MCF 10A (cell line): Measurements from ENCODE around the gene EIF6. TPM values are rescaled to one million over a fixed set of nuclear protein-coding genes. Genes with fewer than 3 reads are reported as not detected.
A peak's percentile ranks its signal among the peaks of the same experiment; 100 is the strongest.

Source experiments
- Bru-seq: library from RNA; stranded (reverse); fragments of 400-500 nt; gene quantifications from one replicate; lab custom pipeline; 2021; lab: Mats Ljungman, UMichigan
- BruChase-seq, 2 experiments: library from RNA; stranded (reverse); fragments of 400-500 nt; gene quantifications; one replicate each; lab custom pipeline; 2021; lab: Mats Ljungman, UMichigan
- BruUV-seq: library from RNA; stranded (reverse); fragments of 400-500 nt; replicated peaks from 2 replicates; lab custom pipeline; 2021; lab: Mats Ljungman, UMichigan
- CTCF ChIA-PET: fragments of 300-600 bp; sonication (Branson Sonifier 250); formaldehyde crosslinking; extraction: SDS; loops from one replicate; lab custom pipeline; 2021; ENCODE audit warnings: antibody characterized with exemption, inconsistent platforms; lab: Yijun Ruan, JAX
- POLR2A ChIA-PET: fragments of 300-600, 350-650 bp; sonication (Branson Sonifier 250); formaldehyde crosslinking; extraction: SDS; loops from one replicate; lab custom pipeline; 2020; ENCODE audit warnings: antibody characterized with exemption, inconsistent platforms; lab: Yijun Ruan, JAX
- DNase-seq: peaks from one replicate; pipeline ENCODE4 v3.0.0-alpha.2; 2018; ENCODE audit not compliant: unreplicated experiment
- H3K27ac Mint-ChIP-seq: one replicate; pipeline ENCODE4 v1.8.0; 2022; ENCODE audit warnings: mild to moderate bottlenecking, low read depth, mixed read lengths; ENCODE audit not compliant: unreplicated experiment
- H3K27me3 Mint-ChIP-seq: one replicate; pipeline ENCODE4 v1.8.0; 2022; ENCODE audit warnings: mixed read lengths; ENCODE audit not compliant: insufficient read depth, unreplicated experiment
- H3K36me3 Mint-ChIP-seq: one replicate; pipeline ENCODE4 v1.8.0; 2022; ENCODE audit warnings: mild to moderate bottlenecking, moderate library complexity, mixed read lengths; ENCODE audit not compliant: insufficient read depth, unreplicated experiment
- H3K4me1 Mint-ChIP-seq: one replicate; pipeline ENCODE4 v1.8.0; 2022; ENCODE audit warnings: mixed read lengths; ENCODE audit not compliant: insufficient read depth, unreplicated experiment
- H3K4me3 Mint-ChIP-seq: one replicate; pipeline ENCODE4 v1.8.0; 2022; ENCODE audit warnings: mild to moderate bottlenecking, moderate library complexity, mixed read lengths; ENCODE audit not compliant: unreplicated experiment
- H3K9me3 Mint-ChIP-seq: one replicate; pipeline ENCODE4 v1.8.0; 2022; ENCODE audit warnings: mixed read lengths; ENCODE audit not compliant: unreplicated experiment
- CTCF ChIP-seq: fragments of 200-600 bp; IDR thresholded peaks from one replicate; pipeline ENCODE4 v1.8.0; 2022; ENCODE audit warnings: antibody characterized with exemption, mild to moderate bottlenecking; ENCODE audit not compliant: unreplicated experiment
- intact Hi-C: fragments of 100-400 bp; cut with micrococcal nuclease; formaldehyde crosslinking; loops from 2 replicates; pipeline ENCODE4 v1.14.1; 2022
- long read RNA-seq: library from polyadenylated mRNA; stranded (forward); transcript quantifications from one replicate; pipeline ENCODE4 v2.0.0, GENCODE V29; 2022
- total RNA-seq: library from RNA; stranded (reverse); gene quantifications from 2 replicates; pipeline ENCODE4 v1.2.3, GENCODE V29; 2022

EIF6 gene
- total RNA-seq (322 and 354 TPM in 2 replicates), Bru-seq, nascent RNA (percentile 90 among the genes with signal in this experiment), BruChase-seq, experiment 1, labeled RNA remaining after a 6-hour chase (percentile 94 among the genes with signal in this experiment), BruChase-seq, experiment 2, labeled RNA remaining after a 2-hour chase (percentile 87 among the genes with signal in this experiment)
- long read RNA-seq, transcript EIF6-201 (6 exons, 1,252 nt), result minor isoform, 90 of 732 reads
- long read RNA-seq, transcript EIF6-203 (7 exons, 1,289 nt), result major isoform, 551 of 732 reads
- long read RNA-seq, transcript EIF6-206 (6 exons, 932 nt), result minor isoform, 32 of 732 reads
- long read RNA-seq, transcript EIF6-202 (5 exons, 1,017 nt), result minor isoform, 6 of 732 reads
- long read RNA-seq, partial matches to known transcripts, result 28 of 732 reads
- long read RNA-seq, other reads (novel, unspliced or antisense), result 25 of 732 reads

- Mint-ChIP-seq H3K27ac (peak within 1 kb of the TSS; percentile 90), H3K9me3 (no peaks in the 10 kb centered on the region), H3K4me3 (peak within 1 kb of the TSS; percentile 89), H3K4me1 (peaks cover 25% of the 10 kb centered on the region), H3K27me3 (no peaks in the 10 kb centered on the region), H3K36me3 (peaks cover 38% of the 10 kb centered on the region)
- ChIA-PET POLR2A (interaction anchor here (0.5 to 3.7 kb wide), 29 partner anchors 8 to 670 kb away, joined by 3 to 121 read pairs (median 4); partner anchors contain the start of genes CEP250, CPNE1, EDEM2 and RBM12), CTCF (interaction anchor here (0.5 to 3.6 kb wide), 12 partner anchors 11 to 1064 kb away, joined by 3 to 55 read pairs (median 3); no protein-coding TSS in a partner anchor)
- BruUV-seq, result no TSS peak
- intact Hi-C loops, result no loop called here
- DNase-seq, result peak; percentile 86
- TF ChIP-seq CTCF, result no peak
Observed at GRCh38 chr20:35284267-35284991, at the start of gene EIF6. Gene EIF6 (minus strand): TSS chr20:35284772. CDS start chr20:35284487, 285 bp downstream.

- Mint-ChIP-seq H3K9me3 (no peaks in the 10 kb centered on the region), H3K27ac (no peak overlapping the region), H3K4me1 (peaks cover 22% of the 10 kb centered on the region), H3K27me3 (no peaks in the 10 kb centered on the region), H3K36me3 (peaks cover 5% of the 10 kb centered on the region), H3K4me3 (no peak overlapping the region)
- intact Hi-C loops, result no loop called here
- no peak for TF ChIP-seq CTCF
- ChIA-PET CTCF (interaction anchor here (0.6 to 7.0 kb wide), 3 partner anchors 13 to 360 kb away, joined by 3 to 151 read pairs (median 45); no protein-coding TSS in a partner anchor), POLR2A (interaction anchor here (0.6 to 11.2 kb wide), 3 partner anchors 13 to 26 kb away, joined by 3 to 227 read pairs (median 87); no protein-coding TSS in a partner anchor)
- no peak for DNase-seq
- BruUV-seq, result no TSS peak
Observed at GRCh38 chr20:35333606-35334005, 49.0 kb upstream of the EIF6 start.

GRCh38 chr20:35332540-35333200, 48.1 kb upstream of the EIF6 start:
- H3K27ac Mint-ChIP-seq, result no peak overlapping the region
- H3K36me3 Mint-ChIP-seq, result peaks cover 4% of the 10 kb centered on the region
- no peaks in the 10 kb centered on the region for H3K27me3 Mint-ChIP-seq
- CTCF ChIA-PET, result interaction anchor here (0.6 to 7.0 kb wide), 8 partner anchors 9 to 115 kb away, joined by 3 to 151 read pairs (median 4); partner anchors contain the start of gene GDF5
- no peak for DNase-seq
- TF ChIP-seq CTCF, result no peak
- no TSS peak for BruUV-seq
- H3K4me3 Mint-ChIP-seq, result no peak overlapping the region
- intact Hi-C loops, result no loop called here
- POLR2A ChIA-PET, result interaction anchor here (1.3 to 11.2 kb wide), 3 partner anchors 12 to 186 kb away, joined by 3 to 227 read pairs (median 87); partner anchors contain the start of gene EDEM2
- H3K4me1 Mint-ChIP-seq, result peaks cover 23% of the 10 kb centered on the region
- no peaks in the 10 kb centered on the region for H3K9me3 Mint-ChIP-seq
